A549 (cell line): ENCODE results near the gene UBA7. TPM values are rescaled to one million over a fixed set of nuclear protein-coding genes. Genes with fewer than 3 reads are reported as not detected.

Source experiments
- ATAC-seq, 2 experiments: fragments of 200-7000 bp in 1 of 2; fragments of >200 bp in 1 of 2; cut with Nextera tagmentation in 1 of 2; cut with Tn5 transposase in 1 of 2; 3 replicates each; pipeline versions ENCODE4 v1.8.0 to v1.9.1; 2018 to 2020; ENCODE audit warnings: mild to moderate bottlenecking in 1 of 2, moderate library complexity in 1 of 2
- CTCF ChIA-PET: fragments of 300-600 bp; sonication (Branson Sonifier 250); formaldehyde crosslinking; extraction: SDS; loops from one replicate; lab custom pipeline; 2021; ENCODE audit warnings: antibody characterized with exemption, inconsistent platforms; lab: Yijun Ruan, JAX
- POLR2A ChIA-PET: fragments of 350-600 bp; formaldehyde crosslinking; extraction: SDS; loops from one replicate; lab custom pipeline; 2021; ENCODE audit warnings: antibody characterized with exemption, inconsistent platforms; lab: Yijun Ruan, JAX
- DNase-seq, 2 experiments: peaks; one replicate each; pipeline versions ENCODE4 v3.0.0 to v3.0.0-alpha.2; 2011 to 2016; ENCODE audit warnings: low read depth in 1 of 2, low spot score in 1 of 2
- FAIRE-seq: peaks from 2 replicates; lab custom pipeline; 2011; peaks lifted over from hg19 to GRCh38; lab: Jason Lieb, UNC
- H3K27ac ChIP-seq, 2 experiments: fragments of >200 bp; sonication (Bioruptor Twin); formaldehyde crosslinking; 3 replicates each; pipeline ENCODE4 v1.5.1; 2016 to 2017
- H3K4me1 ChIP-seq: fragments of >200 bp; sonication (Bioruptor Twin); formaldehyde crosslinking; 3 replicates; pipeline ENCODE4 v1.6.1; 2016
- H3K4me2 ChIP-seq: fragments of >200 bp; sonication (Bioruptor Twin); formaldehyde crosslinking; 3 replicates; pipeline ENCODE4 v1.6.1; 2016
- H3K4me3 ChIP-seq: fragments of >200 bp; sonication (Bioruptor Twin); formaldehyde crosslinking; 3 replicates; pipeline ENCODE4 v1.5.1; 2016
- H3K9me3 ChIP-seq: fragments of >200 bp; sonication (Bioruptor Twin); formaldehyde crosslinking; 3 replicates; pipeline ENCODE4 v1.6.1; 2016
- BHLHE40 ChIP-seq: IDR thresholded peaks from 2 replicates; pipeline ENCODE4 v1.6.1; 2012; ENCODE audit warnings: low read depth, low read length, inconsistent platforms
- CEBPB ChIP-seq, 2 experiments: fragments of >200 bp in 1 of 2; sonication (Bioruptor Twin) in 1 of 2; formaldehyde crosslinking in 1 of 2; IDR thresholded peaks; 2 replicates each; pipeline ENCODE4 v1.6.1; 2012 to 2016
- CHD2 ChIP-seq: fragments of 150-350 bp; IDR thresholded peaks from 2 replicates; pipeline ENCODE4 v1.6.1; 2014; ENCODE audit warnings: low read length; ENCODE audit not compliant: partially characterized antibody
- ELK1 ChIP-seq: fragments of 150-350 bp; IDR thresholded peaks from 2 replicates; pipeline ENCODE4 v1.6.1; 2014; ENCODE audit warnings: low read depth, mild to moderate bottlenecking, low read length
- EP300 ChIP-seq, 2 experiments: fragments of >200 bp; sonication (Bioruptor Twin); formaldehyde crosslinking; IDR thresholded peaks; 2 replicates in 1 of 2; 3 replicates in 1 of 2; pipeline ENCODE4 v1.6.1; 2016 to 2017
- ESRRA ChIP-seq: fragments of 150-350 bp; IDR thresholded peaks from 2 replicates; pipeline ENCODE4 v1.6.1; 2014; ENCODE audit warnings: mild to moderate bottlenecking, low read length, borderline replicate concordance
- FOSB ChIP-seq: fragments of 250-450 bp; sonication (Bioruptor Pico); IDR thresholded peaks from 2 replicates; pipeline ENCODE4 v1.5.0; 2020; ENCODE audit warnings: mild to moderate bottlenecking, moderate library complexity
- FOXS1 ChIP-seq: fragments of 250-450 bp; sonication (Bioruptor Pico); IDR thresholded peaks from 2 replicates; pipeline ENCODE4 v1.5.0; 2020; ENCODE audit warnings: mild to moderate bottlenecking, moderate library complexity
- HDAC2 ChIP-seq: fragments of 200-600 bp; sonication (generic); IDR thresholded peaks from 2 replicates; pipeline ENCODE4 v1.6.1; 2016
- HES2 ChIP-seq: fragments of >200 bp; sonication (Bioruptor Twin); formaldehyde crosslinking; IDR thresholded peaks from 2 replicates; pipeline ENCODE4 v1.6.1; 2016
- HEYL ChIP-seq: fragments of 250-450 bp; sonication (Bioruptor Pico); IDR thresholded peaks from 2 replicates; pipeline ENCODE4 v1.8.0; 2021; ENCODE audit warnings: mild to moderate bottlenecking, moderate library complexity
- JUN ChIP-seq, 2 experiments: fragments of >200 bp; sonication (Bioruptor Twin); formaldehyde crosslinking; IDR thresholded peaks; 2 replicates in 1 of 2; 3 replicates in 1 of 2; pipeline ENCODE4 v1.6.1; 2016 to 2017
- MYC ChIP-seq: IDR thresholded peaks from 2 replicates; pipeline ENCODE4 v1.6.1; 2012; ENCODE audit warnings: mild to moderate bottlenecking, inconsistent platforms, low read length, improper control_type of control experiment, borderline replicate concordance
- PBX3 ChIP-seq: IDR thresholded peaks from 2 replicates; pipeline ENCODE4 v1.6.1; 2012
- POLR2A ChIP-seq: IDR thresholded peaks from 2 replicates; pipeline ENCODE4 v1.6.1; 2012; ENCODE audit warnings: mild to moderate bottlenecking, low read length
- POLR2AphosphoS2 ChIP-seq: conservative IDR thresholded peaks from 2 replicates; pipeline ENCODE4 v1.6.1; 2012; ENCODE audit warnings: low read length, improper control_type of control experiment, inconsistent platforms
- RCOR1 ChIP-seq: fragments of 150-350 bp; IDR thresholded peaks from 2 replicates; pipeline ENCODE4 v1.6.1; 2014; ENCODE audit warnings: antibody characterized with exemption, low read length, low read depth
- RFX5 ChIP-seq: fragments of 450-650 bp; IDR thresholded peaks from 2 replicates; pipeline ENCODE4 v1.7.1; 2014; ENCODE audit warnings: antibody characterized with exemption, mild to moderate bottlenecking, moderate library complexity
- USF2 ChIP-seq: fragments of 450-650 bp; IDR thresholded peaks from 2 replicates; pipeline ENCODE4 v1.6.1; 2014; ENCODE audit warnings: antibody characterized with exemption
- ZFP36 ChIP-seq: fragments of 450-650 bp; IDR thresholded peaks from 2 replicates; pipeline ENCODE4 v1.6.1; 2014; ENCODE audit warnings: borderline replicate concordance; ENCODE audit not compliant: partially characterized antibody
- ZSCAN20 ChIP-seq: fragments of 250-450 bp; sonication (Bioruptor Pico); IDR thresholded peaks from 2 replicates; pipeline ENCODE4 v1.8.0; 2022; ENCODE audit warnings: mild to moderate bottlenecking, moderate library complexity
- WGBS: methylation state at CpG from one replicate; pipeline ENCODE4 v1.1.6; 2017; ENCODE audit errors: missing lambda C conversion rate; 5-methylcytosine and 5-hydroxymethylcytosine counted together
- polyA plus RNA-seq, 4 experiments: library from polyadenylated mRNA; depleted of rRNA in 3 of 4; stranded (reverse); fragments of >200 nt; fragmentation: RNase III in 1 of 4; extraction: RNeasy Plus Mini Kit Qiagen cat#74134 plus additional on column Dnase treatment in 1 of 4; gene quantifications; 2 replicates in 3 of 4; 3 replicates in 1 of 4; pipeline ENCODE4 v1.2.3, GENCODE V29; 2011 to 2017
- small RNA-seq, 6 experiments: library from RNA; depleted of rRNA; stranded (forward); fragments of <200 nt; gene quantifications; one replicate each; pipeline ENCODE3, GENCODE V24; 2012

UBA7 gene
- polyA plus RNA-seq, 2 of the 4 experiments (the other 2 are of a cell fraction), result 0.22 to 0.54 TPM

- POLR2A ChIA-PET, result no interaction called here
- no peak for DNase-seq
- FAIRE-seq, result no peak
- no peaks in the 10 kb centered on the region for H3K4me1 ChIP-seq
- WGBS, result 81% methylated on average over 2 of the region's 2 CpGs
- H3K9me3 ChIP-seq, result no peaks in the 10 kb centered on the region
- H3K4me3 ChIP-seq, result no peak overlapping the region
- TF ChIP-seq POLR2A (no peak), ZSCAN20 (CRISPR knock-in tag) (no peak), HEYL (CRISPR knock-in tag) (no peak), ESRRA (no peak), FOSB (CRISPR knock-in tag) (no peak), RCOR1 (no peak), JUN (IDR thresholded peaks at IDR 0.05) (no peak), ELK1 (no peak), EP300 (IDR thresholded peaks at IDR 0.05) (no peak), HDAC2 (no peak), PBX3 (no peak), MYC (no peak), ZFP36 (no peak), FOXS1 (CRISPR knock-in tag) (no peak), CHD2 (no peak), BHLHE40 (no peak), HES2 (no peak), USF2 (no peak), CEBPB (IDR thresholded peaks at IDR 0.05) (no peak), POLR2AphosphoS2 (no peak)
- TF ChIP-seq, all 56 proteins: peak for 0
- ATAC-seq, result no peak
- CTCF ChIA-PET, result interaction anchor here (0.9 kb wide), 1 partner anchor 45 kb away, joined by 3 read pairs; no protein-coding TSS in a partner anchor
- Histone ChIP-seq H3K4me2 (no peak overlapping the region), H3K27ac (no peak overlapping the region)
These were observed 56.6 kb downstream of the UBA7 start for GRCh38 chr3:49757197-49757596.

- no peak overlapping the region for H3K4me3 ChIP-seq
- no peak for ATAC-seq
- FAIRE-seq, result no peak
These were observed 57.7 kb downstream of the UBA7 start for GRCh38 chr3:49756036-49756435.

More at GRCh38 chr3:49756036-49756435, 57.7 kb downstream of the UBA7 start:
- H3K27ac ChIP-seq, result no peak overlapping the region
- DNase-seq, result no peak
- H3K4me2 ChIP-seq, result no peak overlapping the region
- H3K4me1 ChIP-seq, result peaks cover 3% of the 10 kb centered on the region; the same call in 2 of the 3 replicates
- TF ChIP-seq EP300 (IDR thresholded peaks at IDR 0.05) (no peak), RFX5 (no peak)
- ChIA-PET POLR2A (no interaction called here), CTCF (no interaction called here)
- no peaks in the 10 kb centered on the region for H3K9me3 ChIP-seq
- 72% methylated on average over 1 of the region's 1 CpG for WGBS

Small RNAs within 50 kb of the gene (small RNA-seq; reads per million reads assigned to genes)
- 0 reads per million in 6 experiments for gene COX6CP14
- 0 reads per million in 6 experiments for gene RN7SL217P

Other genes starting within 250 kb of the UBA7 start
- 60.8 and 74.9 TPM in 2 replicates for gene APEH, start 139.6 kb downstream of the UBA7 start, polyA plus RNA-seq (2011; rRNA removed)
- 57.9 to 66.9 TPM (median 64.9 TPM) in 3 replicates for gene APEH, start 139.6 kb downstream of the UBA7 start, polyA plus RNA-seq (2017; fragmentation: RNase III; extraction: RNeasy Plus Mini Kit Qiagen cat#74134 plus additional on column Dnase treatment)
- 3.6 and 5.0 TPM in 2 replicates for gene MST1, start 124.5 kb downstream of the UBA7 start, polyA plus RNA-seq (2011; rRNA removed)
- 3.2 to 6.9 TPM (median 4.9 TPM) in 3 replicates for gene MST1, start 124.5 kb downstream of the UBA7 start, polyA plus RNA-seq (2017; fragmentation: RNase III; extraction: RNeasy Plus Mini Kit Qiagen cat#74134 plus additional on column Dnase treatment)
- gene RNF123, start 124.4 kb downstream of the UBA7 start, polyA plus RNA-seq (2011; rRNA removed), result 14.4 and 21.3 TPM in 2 replicates
- gene RNF123, start 124.4 kb downstream of the UBA7 start, polyA plus RNA-seq (2017; fragmentation: RNase III; extraction: RNeasy Plus Mini Kit Qiagen cat#74134 plus additional on column Dnase treatment), result 12.9 to 16.1 TPM (median 16.0 TPM) in 3 replicates
- gene AMIGO3, start 94.3 kb downstream of the UBA7 start, polyA plus RNA-seq (2011; rRNA removed), result 0.03 TPM in 1 of 2 replicates, not detected in the other
- gene AMIGO3, start 94.3 kb downstream of the UBA7 start, polyA plus RNA-seq (2017; fragmentation: RNase III; extraction: RNeasy Plus Mini Kit Qiagen cat#74134 plus additional on column Dnase treatment), result 0.13 TPM in 1 of 3 replicates, not detected in the others
- 12.2 and 12.9 TPM in 2 replicates for gene GMPPB, start 90.0 kb downstream of the UBA7 start, polyA plus RNA-seq (2011; rRNA removed)
- 22.1 to 26.9 TPM (median 24.1 TPM) in 3 replicates for gene GMPPB, start 90.0 kb downstream of the UBA7 start, polyA plus RNA-seq (2017; fragmentation: RNase III; extraction: RNeasy Plus Mini Kit Qiagen cat#74134 plus additional on column Dnase treatment)
- gene IP6K1, start 27.4 kb downstream of the UBA7 start, polyA plus RNA-seq (2011; rRNA removed), result 22.2 and 28.9 TPM in 2 replicates
- 15.2 to 16.3 TPM (median 16.2 TPM) in 3 replicates for gene IP6K1, start 27.4 kb downstream of the UBA7 start, polyA plus RNA-seq (2017; fragmentation: RNase III; extraction: RNeasy Plus Mini Kit Qiagen cat#74134 plus additional on column Dnase treatment)
- 0.54 and 0.71 TPM in 2 replicates for gene CDHR4, start 14.1 kb downstream of the UBA7 start, polyA plus RNA-seq (2011; rRNA removed)
- 0.52 to 1.1 TPM (median 0.66 TPM) in 3 replicates for gene CDHR4, start 14.1 kb downstream of the UBA7 start, polyA plus RNA-seq (2017; fragmentation: RNase III; extraction: RNeasy Plus Mini Kit Qiagen cat#74134 plus additional on column Dnase treatment)
- gene INKA1, start 10.7 kb downstream of the UBA7 start, polyA plus RNA-seq (2011; rRNA removed), result 0.21 and 0.39 TPM in 2 replicates
- 0.51 to 0.75 TPM (median 0.74 TPM) in 3 replicates for gene INKA1, start 10.7 kb downstream of the UBA7 start, polyA plus RNA-seq (2017; fragmentation: RNase III; extraction: RNeasy Plus Mini Kit Qiagen cat#74134 plus additional on column Dnase treatment)
- 10.2 and 10.7 TPM in 2 replicates for gene TRAIP, start 42.6 kb upstream of the UBA7 start, polyA plus RNA-seq (2011; rRNA removed)
- gene TRAIP, start 42.6 kb upstream of the UBA7 start, polyA plus RNA-seq (2017; fragmentation: RNase III; extraction: RNeasy Plus Mini Kit Qiagen cat#74134 plus additional on column Dnase treatment), result 10.7 to 11.9 TPM (median 11.5 TPM) in 3 replicates
- gene CAMKV, start 56.0 kb upstream of the UBA7 start, polyA plus RNA-seq (2011; rRNA removed), result 0.20 and 0.31 TPM in 2 replicates
- gene CAMKV, start 56.0 kb upstream of the UBA7 start, polyA plus RNA-seq (2017; fragmentation: RNase III; extraction: RNeasy Plus Mini Kit Qiagen cat#74134 plus additional on column Dnase treatment), result 0.31 to 0.51 TPM (median 0.46 TPM) in 3 replicates
- 7.5 and 9.6 TPM in 2 replicates for gene MST1R, start 89.9 kb upstream of the UBA7 start, polyA plus RNA-seq (2011; rRNA removed)
- 5.9 to 6.1 TPM (median 6.0 TPM) in 3 replicates for gene MST1R, start 89.9 kb upstream of the UBA7 start, polyA plus RNA-seq (2017; fragmentation: RNase III; extraction: RNeasy Plus Mini Kit Qiagen cat#74134 plus additional on column Dnase treatment)
- 4.2 and 5.1 TPM in 2 replicates for gene MON1A, start 115.9 kb upstream of the UBA7 start, polyA plus RNA-seq (2011; rRNA removed)
- 4.7 to 5.1 TPM (median 4.7 TPM) in 3 replicates for gene MON1A, start 115.9 kb upstream of the UBA7 start, polyA plus RNA-seq (2017; fragmentation: RNase III; extraction: RNeasy Plus Mini Kit Qiagen cat#74134 plus additional on column Dnase treatment)
- gene RBM6, start 126.2 kb upstream of the UBA7 start, polyA plus RNA-seq (2011; rRNA removed), result 42.2 and 44.2 TPM in 2 replicates
- gene RBM6, start 126.2 kb upstream of the UBA7 start, polyA plus RNA-seq (2017; fragmentation: RNase III; extraction: RNeasy Plus Mini Kit Qiagen cat#74134 plus additional on column Dnase treatment), result 36.3 to 41.4 TPM (median 40.4 TPM) in 3 replicates